ENCODE data around the gene SUMF1.
"Not testable (repeated sequence)": the region's sequence is repeated elsewhere in the genome, so short reads cannot be mapped to it uniquely, and the experiment has no call there.

Gene SUMF1

GRCh38 chr3:4332574-4332973 lies 134.5 kb downstream of the SUMF1 start:
- DNase-seq = no peak

GRCh38 chr3:4332111-4332510 lies 135.0 kb downstream of the SUMF1 start:
- no peak for DNase-seq

- not testable (repeated sequence) for DNase-seq
These were observed 137.3 kb downstream of the SUMF1 start for GRCh38 chr3:4329806-4330205.

- no peak for DNase-seq
These were observed 140.2 kb downstream of the SUMF1 start for GRCh38 chr3:4326868-4327267.

- DNase-seq = no peak
These were observed 143.6 kb downstream of the SUMF1 start for GRCh38 chr3:4323246-4324027.

- DNase-seq = no peak
These were observed 144.4 kb downstream of the SUMF1 start for GRCh38 chr3:4322635-4323034.

- DNase-seq = no peak
These were observed 145.3 kb downstream of the SUMF1 start for GRCh38 chr3:4321732-4322131.

GRCh38 chr3:4320096-4320911 lies 146.8 kb downstream of the SUMF1 start:
- DNase-seq = no peak

- no peak for DNase-seq
These were observed 152.4 kb downstream of the SUMF1 start for GRCh38 chr3:4314688-4315087.

- no peak for DNase-seq
These were observed 153.3 kb downstream of the SUMF1 start for GRCh38 chr3:4313606-4314293.

- no peak for DNase-seq
These were observed 155.6 kb downstream of the SUMF1 start for GRCh38 chr3:4311496-4311895.
